NB4 (cell line): ENCODE results near the gene NCOA1.

Experiments used
- POLR2A ChIP-seq: IDR thresholded peaks from 2 replicates; pipeline ENCODE4 v1.6.1; 2011; ENCODE audit warnings: mild to moderate bottlenecking; ENCODE audit not compliant: insufficient read length; ENCODE audit errors: extremely low read depth
- TF ChIP-seq, protein P1 (sequence below): IDR thresholded peaks from one replicate; pipeline ENCODE4 v1.5.1; 2012; ENCODE audit warnings: low read depth, low read length

DNA sequence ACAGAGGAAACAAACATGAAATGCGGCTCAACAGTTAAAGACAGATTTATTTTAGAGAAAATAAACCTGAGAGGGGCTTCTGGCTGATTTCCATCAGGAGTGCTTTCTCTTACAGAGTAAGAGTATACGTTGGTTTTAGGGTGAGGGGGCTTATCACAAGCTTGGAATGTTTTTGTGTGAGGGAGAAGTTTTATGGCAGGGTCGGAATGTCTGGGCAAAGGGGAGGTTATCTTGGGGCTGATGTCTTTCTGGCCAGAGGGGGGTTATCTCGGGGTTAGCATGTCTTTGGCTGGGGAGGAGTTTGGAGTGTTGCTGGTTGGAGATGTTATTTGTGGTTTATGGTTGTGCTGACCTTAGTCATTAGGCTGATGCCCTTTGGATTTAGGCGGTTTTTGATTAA is 280.0 kb downstream of the NCOA1 start:
- TF ChIP-seq, protein P1, sequence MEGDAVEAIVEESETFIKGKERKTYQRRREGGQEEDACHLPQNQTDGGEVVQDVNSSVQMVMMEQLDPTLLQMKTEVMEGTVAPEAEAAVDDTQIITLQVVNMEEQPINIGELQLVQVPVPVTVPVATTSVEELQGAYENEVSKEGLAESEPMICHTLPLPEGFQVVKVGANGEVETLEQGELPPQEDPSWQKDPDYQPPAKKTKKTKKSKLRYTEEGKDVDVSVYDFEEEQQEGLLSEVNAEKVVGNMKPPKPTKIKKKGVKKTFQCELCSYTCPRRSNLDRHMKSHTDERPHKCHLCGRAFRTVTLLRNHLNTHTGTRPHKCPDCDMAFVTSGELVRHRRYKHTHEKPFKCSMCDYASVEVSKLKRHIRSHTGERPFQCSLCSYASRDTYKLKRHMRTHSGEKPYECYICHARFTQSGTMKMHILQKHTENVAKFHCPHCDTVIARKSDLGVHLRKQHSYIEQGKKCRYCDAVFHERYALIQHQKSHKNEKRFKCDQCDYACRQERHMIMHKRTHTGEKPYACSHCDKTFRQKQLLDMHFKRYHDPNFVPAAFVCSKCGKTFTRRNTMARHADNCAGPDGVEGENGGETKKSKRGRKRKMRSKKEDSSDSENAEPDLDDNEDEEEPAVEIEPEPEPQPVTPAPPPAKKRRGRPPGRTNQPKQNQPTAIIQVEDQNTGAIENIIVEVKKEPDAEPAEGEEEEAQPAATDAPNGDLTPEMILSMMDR, result no peak
- no peak for TF ChIP-seq POLR2A
